ENCODE measurements around the gene DYNLT2B.
"Not testable (repeated sequence)": the region's sequence is repeated elsewhere in the genome, so short reads cannot be mapped to it uniquely, and the experiment has no call there.

The DYNLT2B gene

DNA sequence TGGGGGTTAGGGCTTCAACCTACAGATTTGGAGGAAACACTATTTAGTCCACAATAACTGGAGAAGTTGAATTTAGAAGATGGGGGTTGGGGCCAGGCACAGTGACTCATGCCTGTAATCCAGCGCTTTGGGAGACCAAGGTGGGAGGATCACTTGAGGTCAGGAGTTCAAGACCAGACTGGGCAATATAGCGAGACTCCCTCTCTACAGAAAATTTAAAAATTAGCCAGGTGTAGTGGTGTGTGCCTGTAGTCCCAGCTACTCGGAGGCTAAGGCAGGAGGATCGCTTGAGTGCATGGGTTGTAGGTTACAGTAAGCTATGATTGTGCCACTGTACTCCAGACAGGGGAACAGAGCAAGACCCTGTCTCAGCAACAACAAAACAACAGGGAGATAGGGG is 5.0 kb upstream of the DYNLT2B start:
- DNase-seq = no peak

DNA sequence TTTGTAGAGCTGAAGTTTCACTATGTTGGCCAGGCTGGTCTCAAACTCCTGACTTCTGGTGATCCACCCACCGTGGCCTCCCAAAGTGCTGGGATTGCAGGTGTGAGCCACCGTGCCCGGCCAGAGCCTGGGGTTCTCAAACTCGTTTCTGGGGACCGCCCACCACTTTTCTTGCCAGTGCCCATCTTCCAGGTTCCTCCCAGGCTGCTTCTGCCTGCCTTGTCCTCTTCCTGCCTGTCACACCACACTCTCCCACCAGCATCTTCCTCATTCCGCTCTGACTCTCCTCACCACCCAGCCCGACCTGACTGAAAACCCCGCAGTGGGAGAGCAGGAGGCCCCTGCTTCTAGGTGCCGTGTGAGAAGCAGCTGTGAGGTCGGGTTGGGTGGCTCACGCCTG is 3.1 kb upstream of the DYNLT2B start:
- no peak for DNase-seq

DNA sequence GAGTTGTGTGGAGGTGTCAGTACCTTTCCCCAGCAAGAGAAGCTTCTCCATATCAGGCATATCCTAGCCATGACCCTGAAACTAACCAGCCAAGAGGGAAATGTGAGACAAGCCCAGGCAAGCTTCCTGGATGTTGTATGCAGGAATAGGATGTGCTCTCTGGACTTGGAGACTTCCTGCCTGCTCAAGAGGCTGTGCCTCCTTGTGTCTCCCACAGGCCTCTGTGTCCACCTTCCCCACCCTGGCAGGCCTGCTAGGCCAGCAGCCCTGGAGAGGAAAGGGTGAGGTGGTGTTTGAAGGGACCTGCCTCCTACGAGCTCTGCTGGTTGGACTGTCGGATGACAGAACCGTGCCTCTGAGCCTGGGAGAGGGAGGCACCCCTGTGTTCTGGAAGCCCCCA is 2.1 kb upstream of the DYNLT2B start:
- no peak for DNase-seq

DNA sequence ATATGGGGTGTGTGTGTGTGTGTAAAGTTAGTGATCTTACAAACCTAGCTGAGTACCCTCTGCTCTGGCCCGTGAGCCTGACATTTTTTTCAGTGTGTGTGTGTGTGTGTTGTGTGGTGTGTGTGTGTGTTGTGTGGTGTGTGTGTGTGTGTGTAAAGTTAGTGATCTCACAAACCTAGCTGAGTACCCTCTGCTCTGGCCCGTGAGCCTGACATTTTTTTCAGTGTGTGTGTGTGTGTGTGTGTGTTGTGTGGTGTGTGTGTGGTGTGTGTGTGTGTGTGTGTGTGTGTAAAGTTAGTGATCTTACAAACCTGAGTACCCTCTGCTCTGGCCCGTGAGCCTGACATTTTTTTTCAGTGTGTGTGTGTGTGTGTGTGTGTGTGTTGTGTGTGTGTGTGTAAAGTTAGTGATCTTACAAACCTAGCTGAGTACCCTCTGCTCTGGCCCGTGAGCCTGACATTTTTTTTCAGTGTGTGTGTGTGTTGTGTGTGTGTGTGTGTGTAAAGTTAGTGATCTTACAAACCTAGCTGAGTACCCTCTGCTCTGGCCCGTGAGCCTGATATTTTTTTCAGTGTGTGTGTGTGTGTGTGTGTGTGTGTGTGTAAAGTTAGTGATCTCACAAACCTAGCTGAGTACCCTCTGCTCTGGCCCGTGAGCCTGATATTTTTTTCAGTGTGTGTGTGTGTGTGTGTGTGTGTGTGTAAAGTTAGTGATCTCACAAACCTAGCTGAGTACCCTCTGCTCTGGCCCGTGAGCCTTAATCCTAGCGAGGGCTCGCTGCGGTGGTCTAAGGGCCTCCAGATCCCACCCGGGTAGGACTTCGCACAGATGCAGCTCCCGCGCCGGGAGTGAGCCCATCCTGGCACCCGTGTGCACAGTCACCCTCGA is 997 bp downstream of the DYNLT2B start:
- DNase-seq = not testable (repeated sequence)

DNA sequence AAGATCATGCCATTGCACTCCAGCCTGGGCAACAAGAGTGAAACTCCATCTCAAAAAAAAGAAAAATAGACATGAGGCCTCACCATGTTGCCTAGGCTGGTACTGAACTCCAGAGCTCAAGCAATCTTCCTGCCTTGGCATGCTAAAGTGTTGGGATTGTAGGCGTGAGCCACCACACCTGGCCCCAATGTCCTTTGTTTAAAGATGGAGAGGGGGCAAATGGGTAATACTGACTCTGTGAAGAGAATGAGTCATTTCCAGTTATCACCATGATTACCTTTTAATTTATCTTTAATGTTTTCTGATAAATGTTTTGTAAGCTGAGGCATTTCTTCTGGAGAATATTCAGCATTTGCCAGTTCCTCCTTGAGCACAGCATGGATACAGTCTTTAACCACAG is 2.2 kb downstream of the DYNLT2B start:
- DNase-seq = no peak

DNA sequence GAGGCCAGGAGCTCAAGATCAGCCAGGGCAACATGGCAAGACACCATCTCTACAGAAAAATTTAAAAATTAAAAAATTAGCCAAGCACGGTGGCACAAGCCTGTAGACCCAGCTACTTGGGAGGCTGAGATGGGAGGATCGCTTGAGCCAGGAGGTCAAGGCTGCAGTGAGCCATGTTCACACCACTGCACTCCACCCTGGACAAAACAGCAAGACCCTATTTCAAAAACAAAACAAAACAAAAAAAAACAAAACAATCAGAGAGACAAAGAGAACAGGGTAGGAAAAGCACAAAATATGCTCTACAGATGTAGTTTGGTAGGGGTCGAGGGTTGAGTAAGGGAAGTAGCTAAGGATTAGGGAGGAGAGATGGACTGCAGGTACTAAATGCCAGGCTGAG is 3.4 kb downstream of the DYNLT2B start:
- DNase-seq = no peak

DNA sequence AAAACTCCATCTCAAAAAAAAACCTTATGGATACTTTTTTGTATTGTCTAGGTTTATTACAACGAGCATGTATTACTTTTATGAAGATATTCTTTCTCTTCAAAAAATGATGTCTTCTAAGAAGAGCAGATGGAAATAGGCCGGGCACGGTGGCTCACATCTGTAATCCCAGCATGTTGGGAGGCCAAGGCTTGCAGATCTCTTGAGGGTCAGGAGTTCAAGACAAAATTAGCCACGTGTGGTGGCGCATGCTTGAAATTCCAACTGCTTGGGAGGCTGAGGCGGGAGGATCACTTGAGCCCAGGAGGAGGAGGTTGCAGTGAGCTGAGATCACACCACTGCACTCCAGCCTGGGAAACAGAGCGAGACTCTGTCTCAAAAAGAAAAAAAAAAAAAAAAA is 4.0 kb downstream of the DYNLT2B start:
- not testable (repeated sequence) for DNase-seq

DNA sequence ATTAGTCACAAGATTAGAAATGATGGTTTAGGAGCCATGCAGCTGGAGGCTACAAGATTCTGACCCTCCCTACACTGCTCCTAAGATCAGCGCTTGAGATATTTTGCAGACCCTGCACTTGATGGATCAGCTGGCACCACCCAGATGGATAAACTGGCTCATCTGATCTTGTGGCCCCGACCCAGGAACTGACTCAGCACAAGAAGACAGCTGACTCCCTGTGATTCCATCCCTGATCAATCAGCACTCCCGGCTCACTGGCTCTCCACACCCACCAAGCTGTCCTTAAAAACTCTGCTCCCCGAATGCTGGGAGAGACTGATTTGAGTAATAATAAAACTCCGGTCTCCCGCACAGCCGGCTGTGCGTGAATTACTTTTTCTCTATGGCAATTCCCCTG is 15.1 kb downstream of the DYNLT2B start:
- DNase-seq = not testable (repeated sequence)

DNA sequence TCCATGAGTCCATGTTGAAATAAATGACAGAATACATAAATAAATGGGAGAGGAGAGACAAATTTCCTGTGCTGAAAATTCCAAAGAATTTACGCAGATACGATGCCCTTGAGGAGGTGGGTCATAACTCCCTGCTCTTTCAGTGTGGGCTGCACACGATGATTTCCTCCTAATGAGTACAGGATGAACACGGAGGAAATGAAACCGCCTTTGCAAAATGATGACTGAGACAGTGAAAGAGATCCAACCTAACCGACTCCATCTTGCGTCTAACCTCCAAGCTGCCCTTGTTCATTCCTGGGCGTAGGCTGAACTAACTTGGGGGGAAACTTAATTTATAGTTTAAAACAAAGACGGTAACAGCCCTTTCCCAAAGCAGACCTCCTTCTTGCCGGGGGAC is 15.5 kb downstream of the DYNLT2B start:
- DNase-seq = not testable (repeated sequence)

DNA sequence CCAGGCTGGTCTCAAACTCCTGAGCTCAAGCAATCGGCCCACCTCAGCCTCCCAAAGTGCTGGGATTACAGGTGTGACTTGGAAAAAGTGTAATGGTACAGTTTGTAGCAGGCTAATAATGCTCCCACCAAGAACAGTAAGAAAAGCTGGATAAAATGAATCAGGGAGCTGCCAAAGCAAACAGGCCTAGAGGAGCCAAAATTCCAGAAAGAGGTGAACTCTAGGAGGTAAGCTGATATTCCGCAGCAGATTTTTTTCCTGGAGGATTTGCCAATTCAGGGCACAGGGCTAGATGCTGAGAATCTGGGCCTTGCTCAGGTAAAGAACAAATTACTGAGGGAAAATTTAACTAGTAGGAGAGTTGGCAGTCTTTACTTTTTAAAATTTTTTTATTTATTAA is 19.5 kb downstream of the DYNLT2B start:
- DNase-seq = no peak

DNA sequence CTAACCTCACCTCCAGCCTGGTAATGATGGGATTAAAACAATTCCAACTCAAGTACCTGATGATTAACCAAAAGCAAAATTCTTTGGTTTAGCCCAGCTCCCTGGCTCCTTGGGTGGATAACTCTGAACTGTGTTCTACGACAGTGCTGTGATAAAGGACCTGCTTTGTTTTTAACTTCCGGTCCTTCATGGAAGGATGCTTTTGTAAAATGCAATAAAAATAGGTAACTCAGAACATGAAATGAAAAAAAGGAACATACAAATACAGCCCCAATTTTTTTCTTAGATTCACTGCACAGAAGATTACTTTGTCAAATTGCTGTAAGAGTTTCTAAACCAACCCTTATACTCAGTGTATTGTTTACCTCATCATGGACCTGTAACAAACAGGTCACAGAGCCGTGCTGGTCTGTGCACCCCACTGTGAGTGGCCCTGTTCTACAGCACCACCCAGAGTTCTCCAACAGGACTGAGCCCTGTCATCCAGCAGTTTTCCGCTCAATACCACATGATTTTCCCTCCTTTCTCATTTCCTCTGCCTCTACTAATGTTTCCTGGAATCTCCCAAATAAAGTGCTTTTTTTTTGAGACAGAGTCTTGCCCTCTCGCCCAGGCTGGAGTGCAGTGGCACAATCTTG is 25.6 kb downstream of the DYNLT2B start:
- DNase-seq = no peak

DNA sequence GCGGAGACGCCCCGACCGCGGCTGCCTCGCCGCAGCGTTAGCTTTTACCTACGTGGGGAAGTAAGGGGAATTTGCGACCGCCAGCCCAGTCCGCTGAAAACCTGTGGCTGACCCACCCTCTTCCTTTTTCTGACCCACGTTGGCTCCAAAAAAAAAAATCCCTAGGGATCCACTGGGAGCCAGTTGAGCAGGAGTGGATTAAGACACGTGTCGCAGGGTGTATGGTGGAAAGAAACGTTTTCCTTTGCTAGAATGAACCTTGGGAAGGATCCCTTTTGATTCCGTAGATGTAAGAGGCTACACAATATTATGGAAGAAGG is 29.9 kb downstream of the DYNLT2B start:
- DNase-seq = no peak

DNA sequence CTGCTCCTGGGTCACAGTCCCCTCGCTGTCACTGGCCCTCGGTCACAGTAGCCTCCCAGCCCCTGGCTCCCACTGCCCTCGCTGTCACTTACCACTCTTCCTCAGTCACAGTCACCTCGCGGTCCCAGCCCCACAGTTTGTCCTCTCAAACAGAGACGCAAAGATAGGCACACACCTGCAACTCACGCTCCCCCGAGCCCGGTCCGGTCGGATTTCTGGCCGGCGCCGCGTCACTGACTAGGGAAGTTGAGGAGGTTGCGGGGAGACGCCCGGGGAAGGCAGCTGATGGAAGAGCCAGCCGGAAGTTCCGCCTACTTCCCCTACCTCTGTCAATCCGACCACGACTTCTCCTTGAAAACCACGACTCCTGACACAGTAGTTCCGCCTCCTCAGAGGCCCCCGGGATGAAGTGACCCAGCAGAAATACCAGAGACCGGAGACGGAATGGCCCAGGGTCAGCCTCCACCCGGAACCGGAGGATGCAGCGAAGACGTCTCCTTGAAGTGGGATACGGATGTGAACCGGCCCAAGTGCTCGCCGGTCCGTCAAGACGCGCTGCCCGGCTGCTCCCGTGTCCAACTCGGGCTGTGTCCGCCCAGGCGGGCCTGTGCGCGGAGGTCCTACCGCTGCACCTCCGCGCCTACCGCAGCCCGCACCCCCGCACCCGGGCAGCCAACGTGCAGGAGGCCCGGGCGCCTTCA is 30.4 kb downstream of the DYNLT2B start, which contains the start of gene PCYT1A:
Gene PCYT1A, minus strand, starts transcription at position 287 of the 701 bp plus-strand sequence. CDS start 17,195 bp downstream, outside the sequence.
- peak; percentile 22 for DNase-seq

DNA sequence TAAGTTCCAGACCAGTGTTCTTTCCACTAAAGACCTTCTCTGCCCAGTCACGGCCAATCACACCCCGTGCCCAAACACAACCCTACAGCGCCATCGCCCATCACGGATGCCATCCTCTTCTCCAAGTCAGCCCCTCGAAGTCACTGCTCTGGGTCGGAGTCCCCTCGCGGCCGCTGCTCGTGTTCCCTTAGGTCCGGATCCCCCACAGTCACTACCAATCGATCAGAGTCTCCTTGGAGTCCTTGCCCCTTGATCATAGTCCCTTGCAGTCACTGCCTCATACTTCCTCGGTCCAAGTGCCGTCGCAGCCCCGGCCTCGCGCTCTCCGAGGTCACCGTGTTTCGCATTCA is 31.0 kb downstream of the DYNLT2B start:
- no peak for DNase-seq

DNA sequence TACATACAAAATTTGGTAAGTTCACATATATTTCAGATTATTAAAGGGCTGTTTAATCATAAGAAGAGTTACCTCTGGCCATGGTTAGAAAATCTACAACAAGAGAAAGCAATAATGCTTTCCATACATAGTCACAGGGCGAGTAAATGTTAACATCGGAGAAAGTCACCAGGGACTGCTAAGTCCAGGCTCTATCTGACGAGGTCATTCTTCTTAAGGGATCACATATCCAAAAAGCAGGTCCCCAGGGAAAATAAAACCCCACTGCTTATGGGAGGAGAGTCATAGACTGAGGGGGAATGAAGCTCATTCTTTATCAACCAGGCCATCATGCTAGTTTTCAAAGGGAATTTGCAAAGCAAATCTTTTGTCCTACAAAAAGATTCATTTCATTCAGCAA is 33.6 kb downstream of the DYNLT2B start:
- no peak for DNase-seq

DNA sequence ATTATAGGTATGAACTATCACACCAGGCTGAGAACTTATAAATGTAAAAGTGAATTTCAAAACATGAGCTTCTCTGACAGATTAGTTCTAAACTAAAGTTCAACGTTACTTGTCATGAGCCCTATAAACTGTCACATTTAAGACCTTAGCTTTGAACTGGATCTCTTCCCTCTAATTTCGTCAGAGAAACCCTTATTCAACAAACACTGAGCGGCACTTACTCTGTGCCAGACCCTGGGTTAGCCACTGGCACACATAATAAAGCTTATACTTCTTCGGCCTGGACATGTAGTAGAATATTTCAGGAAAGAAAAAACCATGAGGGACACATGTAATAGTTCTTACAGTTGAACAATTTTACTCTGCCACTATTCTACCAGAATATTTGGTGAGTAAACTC is 36.1 kb downstream of the DYNLT2B start:
- DNase-seq = no peak

DNA sequence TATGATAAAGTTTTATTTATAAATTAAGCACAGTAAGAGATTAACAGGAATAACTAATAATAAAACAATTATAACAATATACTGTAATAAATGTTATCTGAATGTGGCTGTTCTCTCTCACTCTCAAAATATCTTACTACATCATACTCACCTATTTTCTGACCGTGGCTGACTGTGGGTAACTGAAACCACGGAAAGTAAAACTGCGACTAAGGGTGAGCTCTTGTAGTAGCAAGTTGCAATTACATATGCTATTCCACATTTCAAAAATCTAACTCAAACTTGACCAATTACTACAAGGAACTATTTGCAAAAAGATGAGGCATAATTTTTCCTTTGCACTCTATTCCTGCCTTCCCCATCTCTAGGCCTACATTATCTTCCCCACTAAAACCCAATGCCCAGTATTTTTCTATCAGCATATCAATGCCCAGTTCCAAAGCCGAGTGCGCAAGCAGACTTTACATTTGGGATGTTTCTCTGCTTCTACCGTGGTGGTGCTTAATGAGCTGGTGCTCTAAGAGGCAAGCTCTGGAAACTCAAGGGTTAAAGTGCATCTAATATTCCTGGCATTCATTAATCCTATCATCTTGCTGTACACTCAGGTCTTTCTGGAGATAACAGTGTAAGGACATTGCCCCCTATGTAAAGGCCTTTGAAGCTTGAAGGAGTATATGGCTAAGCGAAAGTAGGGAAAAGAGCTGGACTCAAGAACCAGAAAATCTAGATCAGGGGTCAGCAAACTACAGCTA is 37.2 kb downstream of the DYNLT2B start:
- no peak for DNase-seq

DNA sequence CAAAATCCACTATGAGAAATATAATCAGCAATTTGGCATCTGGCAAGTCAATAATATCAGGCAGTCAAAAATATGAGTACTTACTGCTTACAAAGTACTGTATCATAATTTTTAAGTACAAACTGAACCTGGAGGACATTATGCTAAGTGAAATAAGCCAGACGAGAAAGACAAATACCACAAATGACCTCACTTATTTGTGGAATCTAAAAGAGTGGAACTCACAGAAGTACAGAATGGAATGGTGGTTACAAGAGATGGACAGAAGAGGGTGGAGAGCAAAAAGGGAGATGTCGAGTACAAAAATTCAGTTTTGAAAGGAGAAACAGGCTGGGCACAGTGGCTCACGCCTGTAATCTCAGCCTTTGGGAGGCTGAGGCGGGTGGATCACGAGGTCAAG is 42.9 kb downstream of the DYNLT2B start:
- DNase-seq = no peak

DNA sequence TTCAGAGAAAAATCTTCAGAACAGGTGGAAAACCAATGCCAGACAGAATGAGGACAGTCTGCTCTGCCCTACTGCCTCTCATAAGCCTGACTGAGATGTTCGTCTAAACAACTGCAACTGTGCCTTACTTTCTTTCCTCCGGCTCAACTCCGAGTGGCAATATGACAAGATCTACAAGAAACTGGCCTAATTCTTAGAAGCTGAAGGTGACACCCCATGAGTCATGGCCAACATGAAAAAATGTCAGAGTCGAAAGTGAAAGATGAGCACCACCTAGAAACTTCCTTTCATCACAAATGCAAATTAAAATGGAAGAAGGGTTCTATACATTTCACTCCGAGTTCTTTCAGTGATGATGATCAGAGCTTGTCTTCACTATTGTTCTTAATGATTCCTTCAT is 43.5 kb downstream of the DYNLT2B start:
- no peak for DNase-seq

DNA sequence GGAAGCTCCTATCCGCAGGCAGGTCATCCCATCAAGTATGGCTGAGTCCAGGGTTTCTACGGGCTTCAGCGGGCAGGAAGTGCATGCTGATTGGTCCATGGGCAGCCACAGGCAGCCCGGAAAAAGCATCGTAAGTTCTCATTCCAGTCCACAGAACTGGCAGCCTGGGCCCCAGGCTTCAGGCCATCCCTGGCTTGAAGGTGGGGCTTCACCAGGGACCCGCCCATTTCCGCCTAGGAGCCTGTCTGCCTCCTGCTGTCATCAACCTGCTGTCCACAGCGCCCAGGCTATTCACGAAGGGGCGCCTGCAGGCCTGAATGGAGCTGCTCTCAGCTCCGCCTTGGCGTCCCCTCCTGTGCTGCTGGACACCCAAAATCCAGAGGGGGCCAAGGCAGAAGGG is 44.4 kb downstream of the DYNLT2B start:
- DNase-seq = no peak

DNA sequence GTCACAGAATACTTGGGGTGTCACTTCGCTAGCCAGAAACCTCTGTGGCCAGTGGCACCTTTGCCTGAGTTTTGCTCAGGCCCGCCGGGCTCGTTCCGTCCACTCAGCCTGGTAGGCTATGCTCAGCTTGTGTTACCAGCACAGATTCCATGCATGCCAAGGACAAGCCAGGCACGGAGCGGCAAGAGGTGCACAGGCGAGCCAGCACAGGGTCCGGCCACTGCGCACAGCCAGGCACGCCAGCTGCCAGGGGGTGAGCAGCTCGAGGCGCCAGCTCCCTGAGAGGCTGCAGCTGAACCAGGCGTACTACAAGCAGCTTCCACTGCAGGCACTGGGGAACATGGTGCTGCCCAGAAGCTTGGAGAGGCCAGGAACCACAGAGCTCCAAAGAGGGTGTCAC is 45.2 kb downstream of the DYNLT2B start:
- no peak for DNase-seq

DNA sequence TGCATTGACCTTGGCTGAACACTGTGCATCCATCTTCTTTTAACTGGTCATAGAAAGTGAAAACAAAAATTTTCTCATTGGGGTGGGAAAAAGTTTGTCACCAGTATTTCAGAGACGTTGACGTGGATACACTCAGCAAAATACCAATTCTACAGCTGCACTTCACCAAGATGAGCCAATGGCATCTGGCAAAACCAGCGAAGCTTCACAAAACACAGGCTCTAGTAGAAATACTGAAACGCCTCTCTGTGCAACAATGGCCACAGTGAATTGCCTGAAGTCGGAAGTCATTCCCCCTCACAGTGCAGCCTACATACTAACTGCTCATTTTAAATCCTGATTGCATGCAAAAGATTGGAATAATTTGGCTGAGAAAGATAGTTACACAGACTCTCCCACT is 47.5 kb downstream of the DYNLT2B start:
- no peak for DNase-seq

Measured in cortex of kidney (tissue), 1 donor.